Neural progenitor cell (in vitro differentiated cells): ENCODE data around the gene ANKRD13D. TPM values are rescaled to one million over a fixed set of nuclear protein-coding genes. Genes with fewer than 3 reads are reported as not detected.

Experiments
- DNase-seq: peaks from one replicate; pipeline ENCODE4 v3.0.0-alpha.2; 2016; ENCODE audit warnings: low spot score
- H2AFZ ChIP-seq: fragments of 200-600 bp; sonication (generic); replicated peaks from 2 replicates; pipeline ENCODE4 v1.6.1; 2016; ENCODE audit warnings: antibody characterized with exemption
- H3F3A ChIP-seq: fragments of 200-600 bp; sonication (generic); 2 replicates; pipeline ENCODE4 v1.6.1; 2016; ENCODE audit warnings: antibody characterized with exemption, low read depth
- H3K27ac ChIP-seq: fragments of 200-600 bp; sonication (generic); 2 replicates; pipeline ENCODE4 v1.5.1; 2016; ENCODE audit warnings: mild to moderate bottlenecking
- H3K27me3 ChIP-seq: fragments of 200-600 bp; sonication (generic); 2 replicates; pipeline ENCODE4 v1.6.1; 2016; ENCODE audit warnings: mild to moderate bottlenecking, moderate library complexity
- H3K36me3 ChIP-seq: fragments of 200-600 bp; sonication (generic); 2 replicates; pipeline ENCODE4 v1.5.1; 2016
- H3K4me1 ChIP-seq: fragments of 200-600 bp; sonication (generic); 2 replicates; pipeline ENCODE4 v1.6.1; 2016; ENCODE audit warnings: mixed run types
- H3K4me2 ChIP-seq: fragments of 200-600 bp; sonication (generic); 2 replicates; pipeline ENCODE4 v1.6.1; 2016
- H3K4me3 ChIP-seq: fragments of 200-600 bp; sonication (generic); 2 replicates; pipeline ENCODE4 v1.5.1; 2016
- H3K79me2 ChIP-seq: fragments of 200-600 bp; sonication (generic); 2 replicates; pipeline ENCODE4 v1.6.1; 2016; ENCODE audit warnings: low read depth
- H3K9ac ChIP-seq: fragments of 200-600 bp; sonication (generic); 2 replicates; pipeline ENCODE4 v1.6.1; 2016
- H3K9me3 ChIP-seq: fragments of 200-600 bp; sonication (generic); 2 replicates; pipeline ENCODE4 v1.5.1; 2016; ENCODE audit warnings: low read depth
- H4K20me1 ChIP-seq: fragments of 200-600 bp; sonication (generic); 2 replicates; pipeline ENCODE4 v1.6.1; 2016; ENCODE audit warnings: low read depth
- H3K27ac Mint-ChIP-seq: 3 replicates; pipeline ENCODE4 v1.8.0; 2021; ENCODE audit warnings: mixed read lengths
- H3K27me3 Mint-ChIP-seq: 2 replicates; pipeline ENCODE4 v1.8.0; 2022; ENCODE audit warnings: low read depth, mild to moderate bottlenecking, inconsistent platforms, moderate library complexity, mixed read lengths; ENCODE audit not compliant: insufficient read depth
- H3K36me3 Mint-ChIP-seq: 3 replicates; pipeline ENCODE4 v1.8.0; 2021; ENCODE audit warnings: mixed read lengths
- H3K4me1 Mint-ChIP-seq: 3 replicates; pipeline ENCODE4 v1.8.0; 2021; ENCODE audit warnings: mixed read lengths
- H3K4me3 Mint-ChIP-seq: 3 replicates; pipeline ENCODE4 v1.8.0; 2021; ENCODE audit warnings: mild to moderate bottlenecking, moderate library complexity, mixed read lengths
- H3K9me3 Mint-ChIP-seq: 3 replicates; pipeline ENCODE4 v1.8.0; 2020; ENCODE audit warnings: mixed read lengths
- CTCF ChIP-seq: fragments of 200-600 bp; sonication (generic); IDR thresholded peaks from 2 replicates; pipeline ENCODE4 v1.5.1; 2017; ENCODE audit warnings: antibody characterized with exemption, mild to moderate bottlenecking
- EZH2 ChIP-seq: fragments of 200-600 bp; sonication (generic); IDR thresholded peaks from 2 replicates; pipeline ENCODE4 v1.6.1; 2017; ENCODE audit warnings: antibody characterized with exemption, mild to moderate bottlenecking, moderate library complexity
- EZH2phosphoT487 ChIP-seq: fragments of 200-600 bp; sonication (generic); IDR thresholded peaks from 2 replicates; pipeline ENCODE4 v1.6.1; 2017; ENCODE audit warnings: antibody characterized with exemption
- total RNA-seq: library from RNA; depleted of rRNA; stranded (reverse); fragments of >200 nt; gene quantifications from 2 replicates; pipeline ENCODE4 v1.2.3, GENCODE V29; 2015; ENCODE audit warnings: low replicate concordance

The ANKRD13D gene
- total RNA-seq, 1 donor from 2014 or later: 21.0 TPM

GRCh38 chr11:67242548-67242947 lies 46.6 kb upstream of the ANKRD13D start:
- H3K9me3 Mint-ChIP-seq: no peaks in the 10 kb centered on the region
- Histone ChIP-seq H3K36me3 (peaks cover 28% of the 10 kb centered on the region), H3K4me1 (peaks cover 36% of the 10 kb centered on the region), H3K9ac (no peak overlapping the region), H3K9me3 (no peaks in the 10 kb centered on the region), H3K4me3 (peak overlapping the region; percentile 75), H3K27me3 (no peaks in the 10 kb centered on the region), H3F3A (peaks cover 66% of the 10 kb centered on the region), H3K79me2 (peaks cover 63% of the 10 kb centered on the region), H2AFZ (no peak overlapping the region), H3K4me2 (peak overlapping the region; percentile 89), H3K27ac (no peak overlapping the region), H4K20me1 (peaks cover 68% of the 10 kb centered on the region)
- TF ChIP-seq EZH2 (no peak), EZH2phosphoT487 (no peak), CTCF (no peak)
- H3K4me1 Mint-ChIP-seq: peaks cover 44% of the 10 kb centered on the region
- no peaks in the 10 kb centered on the region for H3K27me3 Mint-ChIP-seq
- peak overlapping the region; percentile 76 for H3K27ac Mint-ChIP-seq
- H3K4me3 Mint-ChIP-seq: peak overlapping the region; percentile 62
- peaks cover 34% of the 10 kb centered on the region for H3K36me3 Mint-ChIP-seq
- DNase-seq: no peak

GRCh38 chr11:67243051-67243450 lies 46.1 kb upstream of the ANKRD13D start:
- Mint-ChIP-seq H3K9me3 (no peaks in the 10 kb centered on the region), H3K4me3 (no peak overlapping the region), H3K36me3 (peaks cover 37% of the 10 kb centered on the region), H3K27me3 (no peaks in the 10 kb centered on the region), H3K27ac (no peak overlapping the region), H3K4me1 (peaks cover 43% of the 10 kb centered on the region)
- Histone ChIP-seq H3K9ac (no peak overlapping the region), H3F3A (peaks cover 64% of the 10 kb centered on the region), H3K27ac (no peak overlapping the region), H3K9me3 (no peaks in the 10 kb centered on the region), H3K79me2 (peaks cover 62% of the 10 kb centered on the region), H3K4me3 (no peak overlapping the region), H3K4me1 (peaks cover 32% of the 10 kb centered on the region), H3K4me2 (peak overlapping the region; percentile 89), H3K36me3 (peaks cover 29% of the 10 kb centered on the region), H3K27me3 (no peaks in the 10 kb centered on the region), H2AFZ (no peak overlapping the region), H4K20me1 (peaks cover 63% of the 10 kb centered on the region)
- no peak for DNase-seq
- no peak for TF ChIP-seq CTCF
- no peak for TF ChIP-seq EZH2phosphoT487
- no peak for TF ChIP-seq EZH2

GRCh38 chr11:67245046-67245445 lies 44.1 kb upstream of the ANKRD13D start:
- TF ChIP-seq CTCF: no peak
- TF ChIP-seq EZH2phosphoT487: no peak
- TF ChIP-seq EZH2: no peak

More at GRCh38 chr11:67245046-67245445, 44.1 kb upstream of the ANKRD13D start:
- Histone ChIP-seq H3K4me1 (peaks cover 17% of the 10 kb centered on the region), H3K27me3 (no peaks in the 10 kb centered on the region), H3K79me2 (peaks cover 53% of the 10 kb centered on the region), H3K4me2 (no peak overlapping the region), H3F3A (peaks cover 51% of the 10 kb centered on the region), H3K27ac (no peak overlapping the region), H3K9me3 (no peaks in the 10 kb centered on the region), H2AFZ (no peak overlapping the region), H4K20me1 (peaks cover 50% of the 10 kb centered on the region), H3K4me3 (no peak overlapping the region), H3K36me3 (peaks cover 29% of the 10 kb centered on the region), H3K9ac (no peak overlapping the region)
- peaks cover 27% of the 10 kb centered on the region for H3K4me1 Mint-ChIP-seq
- no peaks in the 10 kb centered on the region for H3K27me3 Mint-ChIP-seq
- peaks cover 47% of the 10 kb centered on the region for H3K36me3 Mint-ChIP-seq
- no peak overlapping the region for H3K27ac Mint-ChIP-seq
- DNase-seq: no peak
- no peak overlapping the region for H3K4me3 Mint-ChIP-seq
- H3K9me3 Mint-ChIP-seq: no peaks in the 10 kb centered on the region
